HG02571 (cell line): ENCODE results near the gene ALX4.

ENCODE experiments used
- ATAC-seq: cut with Tn5 transposase; IDR thresholded peaks from one replicate; pipeline ENCODE4 v1.9.1; 2021; ENCODE audit warnings: mild to moderate bottlenecking, moderate library complexity; ENCODE audit not compliant: unreplicated experiment

Gene ALX4

GRCh38 chr11:44250421-44250820 is 59.5 kb downstream of the ALX4 start:
- no peak for ATAC-seq

GRCh38 chr11:44248109-44248508 is 61.8 kb downstream of the ALX4 start:
- ATAC-seq: no peak

- ATAC-seq: no peak
These were observed 62.4 kb downstream of the ALX4 start for GRCh38 chr11:44247508-44247907.

- no peak for ATAC-seq
These were observed 63.2 kb downstream of the ALX4 start for GRCh38 chr11:44246726-44247125.

- no peak for ATAC-seq
These were observed 65.2 kb downstream of the ALX4 start for GRCh38 chr11:44244639-44245310.

GRCh38 chr11:44243595-44244343 is 66.2 kb downstream of the ALX4 start:
- no peak for ATAC-seq

- ATAC-seq: no peak
These were observed 66.9 kb downstream of the ALX4 start for GRCh38 chr11:44243086-44243485.

GRCh38 chr11:44241851-44242250 is 68.1 kb downstream of the ALX4 start:
- no peak for ATAC-seq

- ATAC-seq: no peak
These were observed 72.8 kb downstream of the ALX4 start for GRCh38 chr11:44237156-44237555.

GRCh38 chr11:44236296-44236695 is 73.6 kb downstream of the ALX4 start:
- no peak for ATAC-seq

- ATAC-seq: no peak
These were observed 74.2 kb downstream of the ALX4 start for GRCh38 chr11:44235765-44236201.

GRCh38 chr11:44229624-44230023 is 80.3 kb downstream of the ALX4 start:
- ATAC-seq: no peak

- no peak for ATAC-seq
These were observed 80.8 kb downstream of the ALX4 start for GRCh38 chr11:44229098-44229497.

- no peak for ATAC-seq
These were observed 81.6 kb downstream of the ALX4 start for GRCh38 chr11:44228379-44228778.

GRCh38 chr11:44226945-44227344 is 83.0 kb downstream of the ALX4 start:
- ATAC-seq: no peak

- no peak for ATAC-seq
These were observed 83.4 kb downstream of the ALX4 start for GRCh38 chr11:44226490-44226889.

GRCh38 chr11:44224867-44225501 is 85.0 kb downstream of the ALX4 start:
- no peak for ATAC-seq

GRCh38 chr11:44223238-44223637 is 86.7 kb downstream of the ALX4 start:
- no peak for ATAC-seq

GRCh38 chr11:44221992-44222391 is 87.9 kb downstream of the ALX4 start:
- no peak for ATAC-seq

GRCh38 chr11:44221456-44221855 is 88.5 kb downstream of the ALX4 start:
- no peak for ATAC-seq

GRCh38 chr11:44219830-44220796 is 89.8 kb downstream of the ALX4 start:
- ATAC-seq: no peak
